ENCODE measurements around the gene CCDC13. TPM values are rescaled to one million over a fixed set of nuclear protein-coding genes. Genes with fewer than 3 reads are reported as not detected.
"Not testable (repeated sequence)": the region's sequence is repeated elsewhere in the genome, so short reads cannot be mapped to it uniquely, and the experiment has no call there.

CCDC13 gene
- polyA plus RNA-seq, 2 of the 4 experiments (the other 2 are of a cell fraction): 0.41 to 0.47 TPM

- no peak overlapping the region for H3K4me2 ChIP-seq
- DNase-seq (ENCODE audit: low read depth in 1 of 2, low spot score in 1 of 2) (no peak), FAIRE-seq (no peak), ATAC-seq (no peak)
- no peaks in the 10 kb centered on the region for H3K9me3 ChIP-seq
- ChIA-PET POLR2A (no interaction called here), CTCF (interaction anchor here (1.0 to 2.2 kb wide), 2 partner anchors 17 to 26 kb away, joined by 3 to 7 read pairs; no protein-coding TSS in a partner anchor)
- H3K4me3 ChIP-seq: no peak overlapping the region
- H3K4me1 ChIP-seq: no peaks in the 10 kb centered on the region
- WGBS (ENCODE audit: missing lambda C conversion rate): 58% methylated on average over 5 of the region's 5 CpGs
- TF ChIP-seq NR3C1 (IDR thresholded peaks at IDR 0.05) (no peak), EP300 (IDR thresholded peaks at IDR 0.05) (no peak), JUNB (IDR thresholded peaks at IDR 0.05) (no peak), MYC (IDR thresholded peaks at IDR 0.05; ENCODE audit: borderline replicate concordance, low read length) (no peak), EHF (CRISPR knock-in tag; IDR thresholded peaks at IDR 0.05) (no peak), RNF2 (IDR thresholded peaks at IDR 0.05; ENCODE audit: borderline replicate concordance, low read depth) (no peak)
- H3K27ac ChIP-seq: no peak overlapping the region
Measured at GRCh38 chr3:42814246-42814645, 41.2 kb upstream of the CCDC13 start.

DNA sequence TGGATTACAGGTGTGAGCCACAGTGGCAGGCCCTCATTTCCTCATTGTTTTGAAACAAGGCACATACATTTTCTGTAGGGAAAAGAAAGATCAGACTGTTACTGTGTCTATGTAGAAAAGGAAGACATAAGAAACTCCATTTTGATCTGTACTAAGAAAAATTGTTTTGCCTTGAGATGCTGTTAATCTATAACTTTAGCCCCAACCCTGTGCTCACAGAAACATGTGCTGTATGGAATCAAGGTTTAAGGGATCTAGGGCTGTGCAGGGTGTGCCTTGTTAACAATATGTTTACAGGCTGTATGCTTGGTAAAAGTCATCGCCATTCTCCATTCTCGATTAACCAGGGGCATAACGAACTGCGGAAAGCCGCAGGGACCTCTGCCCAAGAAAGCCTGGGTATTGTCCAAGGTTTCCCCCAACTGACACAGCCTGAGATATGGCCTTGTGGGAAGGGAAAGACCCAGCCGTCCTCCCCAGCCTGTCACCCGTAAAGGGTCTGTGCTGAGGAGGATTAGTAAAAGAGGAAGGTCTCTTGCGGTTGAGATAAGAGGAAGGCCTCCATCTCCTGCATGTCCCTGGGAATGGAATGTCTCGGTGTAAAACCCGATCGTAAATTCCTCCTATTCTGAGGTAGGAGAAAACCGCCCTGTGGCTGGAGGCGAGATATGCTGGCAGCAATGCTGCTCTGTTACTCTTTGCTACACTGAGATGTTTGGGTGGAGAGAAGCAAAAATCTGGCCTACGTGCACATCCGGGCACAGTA lies 38.2 kb upstream of the CCDC13 start:
- POLR2A ChIA-PET: not testable (repeated sequence)

DNA sequence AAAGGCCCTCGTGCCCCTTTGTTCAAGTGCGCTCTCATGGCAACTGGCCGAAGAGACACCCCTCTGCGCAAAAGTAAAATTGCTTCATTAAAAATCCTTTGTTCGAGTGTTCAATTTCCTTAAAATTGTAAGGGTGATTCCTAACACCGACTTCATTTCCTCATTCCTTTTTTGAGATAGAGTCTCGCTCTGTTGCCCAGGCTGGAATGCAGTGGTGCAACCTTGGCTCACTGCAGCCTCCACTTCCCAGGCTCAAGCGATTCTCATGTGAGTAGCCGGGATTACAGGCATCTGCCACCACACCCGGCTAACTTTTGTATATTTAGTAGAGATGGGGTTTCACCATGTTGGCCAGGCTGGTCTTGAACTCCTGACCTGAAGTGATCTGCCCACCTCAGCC lies 37.7 kb upstream of the CCDC13 start:
- WGBS (ENCODE audit: missing lambda C conversion rate): 82% methylated on average over 10 of the region's 10 CpGs
- CTCF ChIA-PET; POLR2A ChIA-PET; H3K9me3 ChIP-seq; H3K27ac ChIP-seq; H3K4me2 ChIP-seq; ATAC-seq; DNase-seq (ENCODE audit: low read depth in 1 of 2, low spot score in 1 of 2); H3K4me1 ChIP-seq; H3K4me3 ChIP-seq; FAIRE-seq: not testable (repeated sequence)

More for the DNA sequence above, 38.2 kb upstream of the CCDC13 start:
- H3K4me2 ChIP-seq; DNase-seq (ENCODE audit: low read depth in 1 of 2, low spot score in 1 of 2); ATAC-seq; H3K27ac ChIP-seq; CTCF ChIA-PET; H3K4me3 ChIP-seq; FAIRE-seq; H3K9me3 ChIP-seq; H3K4me1 ChIP-seq: not testable (repeated sequence)
- WGBS (ENCODE audit: missing lambda C conversion rate): 90% methylated on average over 15 of the region's 15 CpGs

DNA sequence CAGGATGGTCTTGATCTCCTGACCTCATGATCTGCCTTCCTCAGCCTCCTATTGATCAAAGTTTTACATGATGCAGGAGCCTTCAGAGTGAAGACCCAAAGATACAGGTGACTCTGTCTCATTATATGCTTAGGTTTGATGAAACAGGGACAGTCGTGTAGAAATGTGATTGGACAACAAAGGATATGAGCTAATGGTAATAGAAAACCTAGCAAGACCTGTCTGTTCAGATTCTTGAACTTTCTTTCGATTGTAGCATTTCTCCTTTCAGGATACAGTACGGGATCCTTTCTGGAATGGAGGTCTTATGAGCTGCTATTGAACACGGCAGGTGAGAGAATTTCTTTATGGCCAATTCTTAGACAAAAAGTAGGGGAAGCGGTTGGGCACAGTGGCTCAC lies 36.1 kb upstream of the CCDC13 start, which contains the start of gene ACKR2:
Gene ACKR2, plus strand, starts transcription at position 244 of the 400 bp plus-strand sequence. CDS start 55,058 bp downstream, outside the sequence.
- CTCF ChIA-PET: no interaction called here

DNA sequence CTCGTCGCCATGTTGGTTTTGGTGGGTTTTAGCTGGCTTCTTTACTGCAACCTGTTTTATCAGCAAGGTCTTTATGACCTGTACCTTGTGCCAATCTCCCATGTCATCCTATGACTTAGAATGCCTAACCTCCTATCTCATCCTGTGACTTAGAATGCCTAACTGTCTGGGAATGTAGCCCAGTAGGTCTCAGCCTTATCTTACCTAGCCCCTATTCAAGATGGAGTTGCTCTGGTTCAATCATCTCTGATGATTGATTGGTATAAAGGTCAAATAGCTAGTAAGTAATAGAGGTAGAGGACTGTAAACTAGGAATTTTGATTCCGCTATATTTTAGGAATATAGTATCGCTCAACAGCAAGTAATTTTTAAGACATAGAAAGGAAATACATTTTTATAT lies 34.9 kb upstream of the CCDC13 start:
- CTCF ChIA-PET: interaction anchor here (0.7 to 1.1 kb wide), 2 partner anchors 28 to 32 kb away, joined by 3 read pairs; no protein-coding TSS in a partner anchor

More for the DNA sequence above, 36.1 kb upstream of the CCDC13 start, which contains the start of gene ACKR2:
- Histone ChIP-seq H3K27ac (no peak within 1 kb of the TSS), H3K4me2 (no peak within 1 kb of the TSS), H3K4me3 (no peak within 1 kb of the TSS), H3K9me3 (no peaks in the 10 kb centered on the region), H3K4me1 (0 out of 3 replicates have a peak, but pooled peaks cover 3% of the 10 kb centered on the region)
- 62% methylated on average over 5 of the region's 5 CpGs for WGBS (ENCODE audit: missing lambda C conversion rate)
- POLR2A ChIA-PET: no interaction called here
- TF ChIP-seq TFCP2L1 (CRISPR knock-in tag; IDR thresholded peaks at IDR 0.05) (no peak), FOSL2 (IDR thresholded peaks at IDR 0.05) (no peak), FOSL2 (CRISPR knock-in tag; IDR thresholded peaks at IDR 0.05) (no peak), PHF8 (IDR thresholded peaks at IDR 0.05; ENCODE audit: borderline replicate concordance, low read depth) (no peak), CBX2 (IDR thresholded peaks at IDR 0.05; ENCODE audit: borderline replicate concordance, low read depth) (no peak), JUN (IDR thresholded peaks at IDR 0.05) (no peak), CHD2 (IDR thresholded peaks at IDR 0.05; ENCODE audit: low read length, partially characterized antibody) (no peak)
- TF ChIP-seq, protein P1, sequence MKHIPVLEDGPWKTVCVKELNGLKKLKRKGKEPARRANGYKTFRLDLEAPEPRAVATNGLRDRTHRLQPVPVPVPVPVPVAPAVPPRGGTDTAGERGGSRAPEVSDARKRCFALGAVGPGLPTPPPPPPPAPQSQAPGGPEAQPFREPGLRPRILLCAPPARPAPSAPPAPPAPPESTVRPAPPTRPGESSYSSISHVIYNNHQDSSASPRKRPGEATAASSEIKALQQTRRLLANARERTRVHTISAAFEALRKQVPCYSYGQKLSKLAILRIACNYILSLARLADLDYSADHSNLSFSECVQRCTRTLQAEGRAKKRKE (CRISPR knock-in tag; IDR thresholded peaks at IDR 0.05; ENCODE audit: low read depth): no peak
- ATAC-seq (no peak), DNase-seq (ENCODE audit: low read depth in 1 of 2, low spot score in 1 of 2) (no peak), FAIRE-seq (no peak)

More for the DNA sequence above, 34.9 kb upstream of the CCDC13 start:
- Histone ChIP-seq H3K27ac (no peak overlapping the region), H3K4me1 (peaks cover 6% of the 10 kb centered on the region), H3K9me3 (no peaks in the 10 kb centered on the region), H3K4me2 (no peak overlapping the region), H3K4me3 (no peak overlapping the region)
- no peak for FAIRE-seq
- POLR2A ChIA-PET: no interaction called here
- ATAC-seq: no peak
- no peak for DNase-seq (ENCODE audit: low read depth in 1 of 2, low spot score in 1 of 2)
- 76% methylated on average over 4 of the region's 4 CpGs for WGBS (ENCODE audit: missing lambda C conversion rate)
- no peak for TF ChIP-seq FOSB (CRISPR knock-in tag; IDR thresholded peaks at IDR 0.05)
- no peak for TF ChIP-seq BHLHE40 (IDR thresholded peaks at IDR 0.05; ENCODE audit: low read depth, low read length)
- TF ChIP-seq NFE2L2 (conservative IDR thresholded peaks at IDR 0.05; ENCODE audit: low read length): no peak
- no peak for TF ChIP-seq REST (IDR thresholded peaks at IDR 0.05)
- TF ChIP-seq POLR2AphosphoS2 (conservative IDR thresholded peaks at IDR 0.05; ENCODE audit: low read length): no peak
- TF ChIP-seq HOXA7 (CRISPR knock-in tag; IDR thresholded peaks at IDR 0.05): no peak
- no peak for TF ChIP-seq EHMT2 (IDR thresholded peaks at IDR 0.05; ENCODE audit: low read depth)
- TF ChIP-seq PHF8 (IDR thresholded peaks at IDR 0.05; ENCODE audit: borderline replicate concordance, low read depth): no peak
- TF ChIP-seq ZC3H11A (IDR thresholded peaks at IDR 0.05): no peak
- no peak for TF ChIP-seq EP300 (IDR thresholded peaks at IDR 0.05)
- no peak for TF ChIP-seq SMC3 (IDR thresholded peaks at IDR 0.05)
- no peak for TF ChIP-seq FOSL2 (IDR thresholded peaks at IDR 0.05)
- no peak for TF ChIP-seq FOSL2 (CRISPR knock-in tag; IDR thresholded peaks at IDR 0.05)

All from A549 (cell line).